Activated T-cell treated with anti-CD3 and anti-CD28 coated beads, Interleukin-2, amount 50 U/mL, for 1 hour (primary cell): Measurements from ENCODE around the gene HDAC4.

ENCODE experiments used
- DNase-seq: peaks from one replicate; pipeline ENCODE4 v3.0.0-alpha.2; 2020

HDAC4 gene

GRCh38 chr2:239425631-239426030 is 24.8 kb upstream of the HDAC4 start:
- no peak for DNase-seq

- no peak for DNase-seq
Measured at GRCh38 chr2:239424337-239425045, 23.7 kb upstream of the HDAC4 start.

DNA sequence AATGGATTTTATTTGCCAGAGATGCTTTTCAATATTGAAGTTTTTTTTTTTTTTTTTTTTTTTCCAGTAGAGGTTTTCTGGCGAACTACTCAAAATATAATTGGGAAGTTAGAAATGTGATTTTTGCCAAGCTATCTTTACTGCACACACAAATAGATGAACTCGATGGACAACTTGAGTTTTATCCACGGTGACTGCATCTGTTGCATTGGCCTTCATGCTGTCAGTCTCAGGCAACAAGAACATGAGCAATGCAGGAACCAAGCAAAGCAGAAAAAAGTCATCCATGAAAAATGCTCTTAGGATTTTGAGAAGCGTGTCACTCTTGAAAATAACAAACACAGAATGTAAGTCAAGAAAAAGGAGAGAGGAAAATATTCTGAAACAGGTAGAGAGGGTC is 22.7 kb upstream of the HDAC4 start:
- no peak for DNase-seq

DNA sequence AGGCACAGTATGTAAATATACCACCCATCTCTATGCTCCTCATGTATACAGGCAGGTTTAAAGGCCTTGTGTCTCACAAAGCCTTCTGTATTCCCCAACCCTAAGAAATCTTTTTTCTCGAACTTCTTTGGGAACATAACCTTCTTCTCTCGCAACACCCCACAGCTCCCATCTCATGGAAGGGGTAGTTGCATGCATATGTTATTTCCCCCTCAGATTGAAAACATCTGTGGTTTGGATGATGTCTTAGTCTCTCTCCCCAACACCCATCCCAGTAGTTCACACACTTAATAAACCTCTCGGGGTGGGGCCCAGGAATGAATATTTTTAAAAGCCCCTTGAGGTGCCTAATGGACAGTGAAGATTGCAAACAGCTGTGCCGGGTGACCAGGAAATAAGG is 21.0 kb upstream of the HDAC4 start:
- no peak for DNase-seq

GRCh38 chr2:239420082-239420481 is 19.3 kb upstream of the HDAC4 start:
- DNase-seq = no peak

DNA sequence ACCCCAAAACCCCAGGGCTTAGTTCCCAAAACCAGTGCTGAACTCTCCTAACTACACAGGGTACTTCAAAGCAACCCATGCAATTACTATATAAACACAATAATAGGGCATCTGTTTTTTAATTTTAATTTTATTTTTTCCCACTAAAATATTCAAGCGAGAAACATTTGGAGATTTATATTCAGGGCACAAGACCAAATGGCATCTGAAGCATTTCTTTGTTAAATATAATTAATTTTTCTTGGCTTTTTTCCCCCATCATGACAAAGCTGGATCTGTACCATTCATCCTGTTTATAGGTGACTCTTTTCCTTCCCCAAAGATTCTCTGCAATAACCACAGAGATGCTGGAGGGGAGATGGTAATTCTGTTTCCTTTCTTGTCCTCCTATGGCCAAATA is 18.1 kb upstream of the HDAC4 start:
- DNase-seq = no peak

DNA sequence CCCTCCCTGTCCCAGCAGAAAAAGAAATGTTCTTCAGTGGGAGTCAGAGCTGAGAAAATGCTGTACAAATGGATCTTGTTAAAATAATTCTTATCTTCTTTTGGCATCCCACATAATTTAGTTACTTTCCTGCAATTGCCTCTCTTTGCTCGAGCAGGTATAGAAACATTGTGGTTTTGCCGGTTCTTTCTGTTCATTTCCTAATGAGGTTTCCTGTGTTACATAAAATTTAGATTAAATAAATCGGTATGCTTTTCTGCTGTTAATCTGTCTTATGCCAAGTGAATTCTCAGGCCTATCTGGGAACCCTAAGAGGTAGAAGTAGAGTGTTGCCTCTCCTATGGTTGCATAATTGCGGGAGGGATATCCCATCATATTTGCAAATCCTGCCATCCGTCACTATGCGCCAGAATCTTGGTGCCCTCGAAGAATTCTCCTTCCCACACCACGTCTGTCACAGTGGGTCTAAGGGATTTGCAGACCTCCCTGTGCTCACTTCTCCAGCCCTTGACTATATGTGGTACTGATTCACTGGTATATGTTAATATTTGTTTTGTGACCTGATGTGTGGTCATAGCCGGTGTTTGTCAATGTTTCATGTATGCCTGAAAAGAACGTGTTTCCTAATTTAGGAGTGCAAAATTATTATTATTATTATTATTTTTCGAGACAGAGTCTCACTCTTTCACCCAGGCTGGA is 12.2 kb upstream of the HDAC4 start:
- no peak for DNase-seq

GRCh38 chr2:239411549-239412319 is 10.9 kb upstream of the HDAC4 start:
- no peak for DNase-seq

GRCh38 chr2:239411117-239411516 is 10.3 kb upstream of the HDAC4 start:
- DNase-seq = no peak

GRCh38 chr2:239409976-239410375 is 9.2 kb upstream of the HDAC4 start:
- DNase-seq = no peak

DNA sequence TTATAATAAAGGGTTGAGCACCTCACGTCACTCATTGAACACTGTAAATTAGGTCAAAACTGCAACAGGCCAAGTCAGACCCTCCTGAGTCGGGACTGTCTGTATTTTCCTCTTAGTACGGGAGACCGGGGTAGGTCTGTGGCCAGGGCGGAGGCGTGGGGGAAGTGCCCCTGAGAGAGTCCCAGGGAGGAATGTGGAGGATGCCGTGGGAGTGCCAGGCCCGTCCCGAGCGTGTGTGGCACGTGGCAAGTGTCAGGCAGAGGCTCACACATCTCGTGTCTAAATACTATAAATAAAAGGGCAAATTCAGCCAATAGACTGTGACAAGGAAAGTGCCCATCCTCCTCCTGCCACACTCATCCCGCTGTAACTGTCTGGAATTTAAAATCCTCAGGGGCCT is 6.3 kb upstream of the HDAC4 start:
- no peak for DNase-seq

DNA sequence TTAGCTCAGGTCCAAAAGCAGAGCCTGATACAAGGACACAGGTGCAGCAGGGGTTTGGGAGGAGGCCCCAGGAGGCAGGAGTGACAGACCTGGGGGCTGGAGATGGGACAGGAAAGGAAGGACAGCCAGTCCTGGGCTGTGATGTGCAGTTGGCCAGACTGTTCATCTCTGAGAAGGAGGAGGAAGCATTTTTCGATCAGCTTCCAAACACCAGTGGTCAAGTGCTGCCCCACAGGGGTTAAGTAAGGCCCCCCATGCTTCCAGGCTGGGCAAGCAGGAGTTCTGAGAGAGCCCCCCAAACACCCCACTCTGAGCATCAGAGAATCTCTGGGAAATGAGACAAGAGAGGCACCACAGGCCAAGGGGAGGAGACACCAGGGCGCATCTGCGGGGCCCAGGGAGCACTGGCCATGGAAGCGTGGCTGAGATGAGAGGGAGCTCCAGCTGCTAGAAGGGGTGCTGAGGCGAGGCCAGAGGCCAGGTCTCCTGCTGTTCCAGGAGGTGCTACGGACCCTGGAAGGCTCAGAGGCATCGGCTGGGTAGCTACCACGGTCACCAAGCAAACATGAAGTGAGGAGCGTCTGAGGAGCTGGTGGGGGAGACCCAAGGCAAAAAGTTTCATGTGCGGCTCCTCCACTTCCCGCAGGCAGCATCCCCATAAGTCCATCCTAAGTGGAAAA is 5.6 kb upstream of the HDAC4 start:
- DNase-seq = no peak

GRCh38 chr2:239405071-239405470 is 4.3 kb upstream of the HDAC4 start:
- DNase-seq = no peak

DNA sequence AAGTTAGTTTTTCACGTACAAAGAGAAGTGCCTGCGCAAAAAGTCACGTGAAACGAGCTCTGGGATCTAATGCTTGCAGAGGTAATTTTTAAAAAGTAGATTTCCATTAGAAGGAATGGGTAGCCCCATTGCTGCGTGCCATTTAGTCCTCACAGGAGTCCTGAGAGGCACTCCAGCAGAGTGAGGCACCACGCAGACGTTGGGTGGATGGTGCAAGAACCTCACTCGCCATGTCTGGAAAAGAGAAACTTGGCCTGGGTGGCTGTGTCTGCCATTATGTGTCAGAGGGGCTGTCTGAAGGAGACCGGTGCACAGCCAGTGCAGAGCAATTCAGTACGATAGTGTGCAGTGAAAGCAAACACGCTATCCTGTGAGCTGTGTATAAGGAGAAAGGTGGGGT is 1.8 kb upstream of the HDAC4 start:
- no peak for DNase-seq

- DNase-seq = no peak
Measured at GRCh38 chr2:239401881-239402233, 1.0 kb upstream of the HDAC4 start.

GRCh38 chr2:239401067-239401880 is 454 bp upstream of the HDAC4 start:
- DNase-seq = peak; percentile 99

DNA sequence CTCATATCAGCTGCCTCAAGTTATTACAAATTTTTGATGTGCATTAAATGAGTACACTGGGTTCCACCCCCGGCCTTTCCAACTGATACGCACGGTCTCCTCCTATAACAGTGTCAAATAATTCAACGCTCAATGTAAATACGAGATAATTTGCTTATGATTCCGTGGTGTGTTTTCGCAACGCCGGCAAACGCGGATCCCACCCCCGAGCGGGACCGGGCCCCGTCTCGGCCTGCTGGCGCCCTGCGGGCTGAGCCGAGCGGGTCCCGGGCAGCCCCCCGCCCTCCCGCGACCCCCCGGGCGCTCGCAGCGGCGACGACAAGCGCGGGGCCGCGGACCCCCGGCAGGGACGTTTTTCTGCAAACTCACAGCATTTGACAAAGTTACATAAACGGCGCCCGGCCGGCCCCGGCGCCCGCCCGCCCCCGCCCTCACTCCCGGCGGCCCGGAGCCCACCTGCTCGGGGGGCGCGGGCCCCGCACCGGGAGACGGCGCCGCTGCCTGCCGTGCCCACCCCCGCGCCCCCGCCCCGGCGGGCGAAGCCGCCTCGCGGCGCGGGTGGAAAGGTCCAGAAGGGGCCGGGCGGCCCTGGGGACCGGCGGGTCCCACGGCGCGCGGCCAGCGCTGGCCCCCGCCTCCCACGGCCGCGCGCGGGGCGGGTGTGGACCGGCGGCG is 762 bp downstream of the HDAC4 start:
- DNase-seq = peak; percentile 39

GRCh38 chr2:239399433-239399920 is 1.3 kb downstream of the HDAC4 start:
- DNase-seq = peak; percentile 48

GRCh38 chr2:239398521-239398921 is 2.3 kb downstream of the HDAC4 start:
- DNase-seq = no peak

DNA sequence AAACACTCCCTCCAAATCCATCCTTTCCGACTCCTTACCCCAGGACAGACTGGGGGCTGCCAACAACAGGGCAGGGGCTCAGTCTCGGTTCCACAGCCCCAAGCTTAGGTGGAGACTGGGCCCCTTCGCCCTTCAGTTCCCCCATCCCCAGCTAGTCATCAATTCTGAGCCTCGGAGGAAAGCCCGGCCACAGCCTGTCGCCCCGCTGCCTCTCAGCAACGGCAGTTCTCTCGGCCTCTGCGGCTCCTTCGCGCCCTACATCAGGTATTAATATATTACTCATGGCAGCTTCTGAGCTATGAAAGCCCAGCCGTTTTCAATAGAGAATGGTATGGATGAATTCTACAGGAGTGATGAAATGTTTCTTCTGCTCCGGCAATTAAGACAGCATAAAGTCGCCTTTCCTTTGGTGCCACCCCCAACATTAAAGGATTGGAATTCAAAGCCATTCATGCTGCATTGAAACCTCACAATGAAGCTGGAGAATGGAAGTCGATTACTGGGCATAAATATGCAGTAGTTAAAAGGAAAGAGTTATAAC is 2.8 kb downstream of the HDAC4 start:
- no peak for DNase-seq

DNA sequence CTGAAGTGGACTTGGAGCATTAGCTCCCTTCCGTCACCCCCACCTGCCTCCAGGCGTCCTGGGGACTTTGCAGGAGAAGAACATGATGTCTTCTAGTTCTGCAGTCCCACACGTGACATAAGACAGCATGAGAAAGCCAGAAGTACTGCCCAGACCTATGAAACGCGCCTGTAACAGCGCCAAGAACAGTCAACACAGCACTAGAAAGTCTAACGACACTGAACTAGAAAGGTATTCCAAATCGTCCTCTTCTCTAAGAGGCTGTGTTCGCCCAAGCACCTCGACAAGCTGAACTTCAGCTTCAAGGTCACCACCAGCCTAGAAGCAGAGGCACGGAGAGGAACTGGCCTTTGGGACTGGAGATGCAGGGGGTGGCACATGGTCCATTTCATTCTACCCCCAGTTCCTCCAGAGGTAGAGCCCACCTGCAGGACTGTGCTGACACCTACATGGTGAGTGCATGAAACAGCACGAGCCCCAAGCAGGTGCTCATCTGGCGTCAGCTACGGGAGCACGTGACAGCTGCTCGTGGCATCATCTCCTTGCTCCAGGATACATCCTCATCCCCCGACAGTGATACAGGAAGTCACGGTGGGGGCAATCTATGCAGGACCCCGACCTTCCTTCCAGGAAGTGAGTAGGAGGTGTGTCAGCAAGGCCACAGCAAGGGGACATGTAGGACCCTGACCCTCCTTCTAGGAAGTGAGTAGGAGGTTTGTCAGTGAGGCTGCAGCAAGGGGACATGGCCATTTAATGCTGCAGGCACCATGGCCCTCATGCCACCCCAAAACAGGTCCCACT is 3.7 kb downstream of the HDAC4 start:
- DNase-seq = peak; percentile 54
